22Rv1 (cell line): Measurements from ENCODE around the gene TMEM87B.

ENCODE experiments used
- ZFX ChIP-seq: fragments of 450-650 bp; IDR thresholded peaks from 2 replicates; pipeline ENCODE4 v1.6.1; 2017; ENCODE audit warnings: antibody characterized with exemption, borderline replicate concordance
- TF ChIP-seq, protein P1 (sequence below): fragments of 450-650 bp; IDR thresholded peaks from 2 replicates; pipeline ENCODE4 v1.5.1; 2017; ENCODE audit warnings: mild to moderate bottlenecking

DNA sequence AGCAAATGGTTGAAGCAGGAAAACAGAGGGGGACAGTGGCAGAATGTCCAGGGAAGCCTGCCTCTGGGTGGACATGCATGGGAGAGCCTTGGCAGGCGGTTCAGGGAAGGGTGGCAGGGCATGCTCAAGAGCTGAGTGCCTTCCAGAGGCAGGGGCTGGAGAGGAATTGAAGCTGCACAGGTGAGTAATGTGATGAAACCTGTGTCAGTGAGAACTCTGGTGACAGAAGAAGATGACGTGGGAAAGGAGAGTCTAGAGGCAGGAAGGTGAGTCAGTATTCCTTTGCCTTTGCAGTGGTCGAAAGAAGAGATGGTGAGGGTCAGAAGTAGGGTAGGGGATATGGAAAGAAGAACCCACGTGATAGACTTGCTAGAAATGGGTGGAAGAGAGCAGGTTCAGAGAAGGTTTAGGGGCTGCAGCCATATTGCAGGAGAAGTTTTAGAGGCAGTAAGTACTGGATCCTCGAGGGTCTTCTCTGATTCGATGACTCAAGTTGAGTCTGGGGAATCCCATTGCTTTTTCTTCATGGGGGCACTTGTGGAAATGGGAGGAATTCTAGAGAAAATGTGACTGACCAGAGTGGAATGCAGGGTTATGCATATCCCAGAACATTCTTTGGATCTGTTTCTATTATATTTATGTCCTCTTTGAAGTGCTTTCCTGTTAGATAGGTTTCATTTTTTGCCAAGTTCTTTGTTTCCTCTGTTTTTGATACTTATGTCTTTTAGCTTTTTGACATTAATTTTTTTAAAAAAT is 37.4 kb downstream of the TMEM87B start:
- TF ChIP-seq, protein P1, sequence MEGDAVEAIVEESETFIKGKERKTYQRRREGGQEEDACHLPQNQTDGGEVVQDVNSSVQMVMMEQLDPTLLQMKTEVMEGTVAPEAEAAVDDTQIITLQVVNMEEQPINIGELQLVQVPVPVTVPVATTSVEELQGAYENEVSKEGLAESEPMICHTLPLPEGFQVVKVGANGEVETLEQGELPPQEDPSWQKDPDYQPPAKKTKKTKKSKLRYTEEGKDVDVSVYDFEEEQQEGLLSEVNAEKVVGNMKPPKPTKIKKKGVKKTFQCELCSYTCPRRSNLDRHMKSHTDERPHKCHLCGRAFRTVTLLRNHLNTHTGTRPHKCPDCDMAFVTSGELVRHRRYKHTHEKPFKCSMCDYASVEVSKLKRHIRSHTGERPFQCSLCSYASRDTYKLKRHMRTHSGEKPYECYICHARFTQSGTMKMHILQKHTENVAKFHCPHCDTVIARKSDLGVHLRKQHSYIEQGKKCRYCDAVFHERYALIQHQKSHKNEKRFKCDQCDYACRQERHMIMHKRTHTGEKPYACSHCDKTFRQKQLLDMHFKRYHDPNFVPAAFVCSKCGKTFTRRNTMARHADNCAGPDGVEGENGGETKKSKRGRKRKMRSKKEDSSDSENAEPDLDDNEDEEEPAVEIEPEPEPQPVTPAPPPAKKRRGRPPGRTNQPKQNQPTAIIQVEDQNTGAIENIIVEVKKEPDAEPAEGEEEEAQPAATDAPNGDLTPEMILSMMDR = no peak
- TF ChIP-seq ZFX = no peak
